Upper lobe of left lung (tissue), 4 donors: ENCODE results near the gene ARHGAP26.

ENCODE experiments used
- CTCF ChIP-seq, 6 experiments: fragments of 450-650 bp in 4 of 6; fragments of 200-600 bp in 2 of 6; sonication (generic) in 2 of 6; IDR thresholded peaks; one replicate each; pipeline ENCODE4 v1.5.1; 2016 to 2019; ENCODE audit warnings: antibody characterized with exemption in 6 of 6
- EP300 ChIP-seq, 4 donors: sonication (generic); formaldehyde crosslinking; IDR thresholded peaks; one replicate each; pipeline ENCODE4 v1.5.1; 2017; ENCODE audit warnings: antibody characterized with exemption in 4 of 4, control low read depth in 2 of 4
- POLR2A ChIP-seq, 4 donors: fragments of 450-650 bp; IDR thresholded peaks; one replicate each; pipeline ENCODE4 v1.5.1; 2016 to 2017; ENCODE audit warnings: antibody characterized with exemption in 4 of 4, mild to moderate bottlenecking in 2 of 4
- POLR2AphosphoS5 ChIP-seq, 2 donors: sonication (generic); formaldehyde crosslinking; IDR thresholded peaks; one replicate each; pipeline ENCODE4 v1.5.1; 2017; ENCODE audit warnings: antibody characterized with exemption in 2 of 2

DNA sequence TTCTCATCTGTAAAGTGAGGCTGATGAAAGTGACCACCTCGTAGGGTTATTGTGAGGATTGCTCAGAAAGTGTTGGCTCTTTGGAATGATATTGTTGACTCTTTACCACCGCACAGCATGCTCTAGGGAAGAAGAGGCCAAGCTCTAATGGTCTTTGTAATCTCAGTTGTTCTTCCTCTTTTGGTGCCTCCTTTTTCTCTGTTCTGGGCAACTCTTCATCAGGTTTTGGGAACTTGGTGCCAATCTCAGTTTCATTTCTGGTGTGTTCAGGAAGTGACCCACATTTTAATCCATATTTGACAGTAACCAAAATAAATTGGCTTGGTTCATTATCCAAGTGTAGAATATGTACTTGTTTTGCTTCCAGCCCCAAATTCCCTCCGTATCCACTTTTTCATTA lies 25.1 kb downstream of the ARHGAP26 start:
- no peak for TF ChIP-seq EP300 (IDR thresholded peaks at IDR 0.05)
- no peak for TF ChIP-seq POLR2A (IDR thresholded peaks at IDR 0.05)
- no peak for TF ChIP-seq CTCF (IDR thresholded peaks at IDR 0.05)
- peak in 1 of 2 donors; percentile 18 for TF ChIP-seq POLR2AphosphoS5 (IDR thresholded peaks at IDR 0.05)
